Ammon's horn (tissue), 1 donor: ENCODE results near the gene MIGA2.
A peak's percentile ranks its signal among the peaks of the same experiment; 100 is the strongest.
"Not testable (repeated sequence)": the region's sequence is repeated elsewhere in the genome, so short reads cannot be mapped to it uniquely, and the experiment has no call there.

Experiments
- DNase-seq: peaks from one replicate; pipeline ENCODE4 v3.0.0-alpha.2; 2016; ENCODE audit warnings: low spot score

MIGA2 gene, protein sequence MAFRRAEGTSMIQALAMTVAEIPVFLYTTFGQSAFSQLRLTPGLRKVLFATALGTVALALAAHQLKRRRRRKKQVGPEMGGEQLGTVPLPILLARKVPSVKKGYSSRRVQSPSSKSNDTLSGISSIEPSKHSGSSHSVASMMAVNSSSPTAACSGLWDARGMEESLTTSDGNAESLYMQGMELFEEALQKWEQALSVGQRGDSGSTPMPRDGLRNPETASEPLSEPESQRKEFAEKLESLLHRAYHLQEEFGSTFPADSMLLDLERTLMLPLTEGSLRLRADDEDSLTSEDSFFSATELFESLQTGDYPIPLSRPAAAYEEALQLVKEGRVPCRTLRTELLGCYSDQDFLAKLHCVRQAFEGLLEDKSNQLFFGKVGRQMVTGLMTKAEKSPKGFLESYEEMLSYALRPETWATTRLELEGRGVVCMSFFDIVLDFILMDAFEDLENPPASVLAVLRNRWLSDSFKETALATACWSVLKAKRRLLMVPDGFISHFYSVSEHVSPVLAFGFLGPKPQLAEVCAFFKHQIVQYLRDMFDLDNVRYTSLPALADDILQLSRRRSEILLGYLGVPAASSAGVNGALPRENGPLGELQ

DNA sequence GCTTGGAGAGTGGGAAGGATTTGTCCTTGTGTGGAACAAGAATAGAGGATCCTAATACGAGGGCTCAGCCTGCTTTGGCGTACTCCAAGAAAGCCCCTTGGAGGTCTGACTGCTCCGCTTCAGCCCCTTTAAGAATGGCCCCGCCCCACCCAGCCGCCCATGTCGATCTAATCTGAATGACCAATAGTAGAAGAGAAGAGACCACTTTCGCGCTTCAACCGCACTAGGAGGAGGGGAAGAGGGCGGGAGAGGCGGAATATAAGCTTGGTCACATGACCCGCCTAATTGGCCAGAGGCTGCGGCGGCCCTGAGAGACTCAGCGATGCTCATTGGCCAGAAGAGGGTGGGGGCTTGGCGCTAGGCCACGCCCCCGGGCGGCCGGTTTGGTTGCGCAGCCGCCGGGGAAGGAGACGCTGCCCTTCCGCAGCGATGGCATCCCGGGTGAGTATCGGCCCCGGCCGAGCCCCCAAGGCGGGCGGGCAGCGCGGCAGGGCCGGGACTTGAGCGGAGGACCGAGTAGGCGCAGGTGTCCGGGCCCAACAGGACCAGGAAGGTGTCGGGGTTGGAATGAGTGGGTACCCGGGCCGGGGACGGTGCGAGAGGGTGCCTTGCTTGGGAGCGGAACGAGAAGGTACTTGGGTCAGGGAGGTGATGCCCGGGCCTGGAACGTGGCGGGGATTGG is at the start of gene MIGA2:
MIGA2 (plus strand) TSS at position 386 of the 682 bp plus-strand sequence. CDS start 3,969 bp downstream, outside the sequence.
- peak; percentile 100 for DNase-seq

DNA sequence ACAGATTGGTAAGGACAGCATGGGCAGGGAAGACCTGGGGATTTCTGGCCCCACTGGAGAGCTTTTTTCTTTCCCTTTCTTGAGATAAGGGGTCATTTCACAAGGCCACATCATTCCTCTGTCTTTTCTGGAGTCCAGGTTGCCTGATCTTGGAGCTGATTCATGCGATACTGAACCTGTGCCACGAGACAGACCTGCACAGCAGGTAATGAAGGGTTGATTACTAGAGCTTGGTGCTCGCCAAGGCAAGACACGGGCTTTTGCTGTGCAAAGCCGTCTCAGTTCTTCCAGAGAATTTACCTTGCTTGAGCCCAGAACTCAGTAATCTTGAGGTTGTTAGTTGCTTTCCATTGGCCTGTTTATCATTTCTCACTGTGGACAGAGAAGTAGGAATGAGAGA is 49.8 kb upstream of the MIGA2 start:
- no peak for DNase-seq

DNA sequence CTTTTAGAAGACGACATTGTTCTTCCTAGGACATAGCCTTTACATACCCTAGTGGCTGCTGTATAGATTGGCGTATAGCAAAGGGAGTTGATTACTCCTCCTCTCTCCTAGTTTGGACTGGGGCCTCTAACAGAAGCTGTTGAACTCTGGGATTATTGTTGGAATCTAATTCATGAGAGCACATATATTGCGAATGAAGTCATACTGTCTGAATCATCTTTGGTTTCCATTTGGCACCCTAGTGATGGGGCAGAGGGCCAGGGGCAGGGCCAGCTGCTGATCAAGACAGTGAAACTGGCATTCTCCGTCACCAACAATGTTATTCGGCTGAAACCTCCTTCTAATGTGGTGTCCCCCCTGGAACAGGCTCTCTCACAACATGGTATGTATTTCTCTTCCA is 48.6 kb upstream of the MIGA2 start:
- peak; percentile 45 for DNase-seq

DNA sequence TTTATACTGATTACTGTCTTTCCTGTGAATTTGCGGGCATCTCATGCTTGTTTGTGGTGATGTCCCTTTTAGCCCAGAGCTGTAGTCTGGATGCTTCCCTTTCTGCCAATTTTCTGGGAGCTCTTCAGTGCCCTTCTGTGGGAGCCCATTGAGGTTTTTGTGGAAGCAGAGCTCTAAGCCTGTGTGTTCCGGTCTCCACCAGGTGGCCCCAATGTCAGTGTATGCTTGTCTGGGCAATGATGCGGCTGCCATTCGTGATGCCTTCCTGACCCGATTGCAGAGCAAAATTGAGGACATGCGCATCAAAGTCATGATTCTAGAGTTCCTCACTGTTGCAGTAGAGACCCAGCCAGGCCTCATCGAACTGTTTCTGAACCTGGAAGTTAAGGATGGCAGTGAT is 43.4 kb upstream of the MIGA2 start:
- DNase-seq: peak; percentile 82

DNA sequence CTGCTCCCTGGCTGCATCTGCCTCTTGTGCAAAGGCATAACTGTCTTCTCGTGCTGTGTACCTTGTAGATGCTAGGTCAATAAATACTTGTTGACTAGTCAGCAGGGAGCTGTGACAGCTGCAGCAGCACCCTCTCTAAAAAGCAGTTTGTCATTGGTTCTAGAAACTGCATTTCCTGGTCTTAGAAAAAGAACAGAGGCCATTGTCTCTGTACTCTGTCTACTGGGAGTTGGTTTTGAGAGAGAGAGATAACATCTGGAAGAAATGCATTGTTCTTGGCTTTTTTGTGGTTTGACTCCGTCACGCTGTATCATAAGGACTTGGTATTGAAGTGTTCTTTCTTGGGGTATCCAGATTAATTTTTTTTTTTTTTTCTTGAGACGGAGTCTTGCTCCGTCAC is 40.6 kb upstream of the MIGA2 start:
- DNase-seq: no peak

DNA sequence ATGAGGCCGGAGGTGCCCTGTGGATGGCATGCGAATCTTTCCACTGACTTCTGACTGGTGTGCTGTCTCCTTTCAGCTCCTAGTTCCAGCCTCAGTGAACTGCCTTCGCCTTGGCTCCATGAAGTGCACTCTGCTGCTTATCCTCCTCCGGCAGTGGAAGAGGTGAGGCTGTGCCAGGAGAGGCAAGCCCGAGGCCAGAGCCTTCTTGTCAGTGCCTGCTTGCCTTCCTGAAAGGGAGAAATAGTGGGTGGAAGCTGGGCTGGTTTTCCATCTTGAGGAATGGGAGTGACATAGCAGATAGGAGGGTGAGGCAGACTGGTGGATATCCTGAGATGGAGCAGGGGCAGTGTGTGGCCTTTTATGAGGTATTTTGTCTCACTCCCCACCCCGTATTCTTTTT is 38.0 kb upstream of the MIGA2 start:
- DNase-seq: no peak

DNA sequence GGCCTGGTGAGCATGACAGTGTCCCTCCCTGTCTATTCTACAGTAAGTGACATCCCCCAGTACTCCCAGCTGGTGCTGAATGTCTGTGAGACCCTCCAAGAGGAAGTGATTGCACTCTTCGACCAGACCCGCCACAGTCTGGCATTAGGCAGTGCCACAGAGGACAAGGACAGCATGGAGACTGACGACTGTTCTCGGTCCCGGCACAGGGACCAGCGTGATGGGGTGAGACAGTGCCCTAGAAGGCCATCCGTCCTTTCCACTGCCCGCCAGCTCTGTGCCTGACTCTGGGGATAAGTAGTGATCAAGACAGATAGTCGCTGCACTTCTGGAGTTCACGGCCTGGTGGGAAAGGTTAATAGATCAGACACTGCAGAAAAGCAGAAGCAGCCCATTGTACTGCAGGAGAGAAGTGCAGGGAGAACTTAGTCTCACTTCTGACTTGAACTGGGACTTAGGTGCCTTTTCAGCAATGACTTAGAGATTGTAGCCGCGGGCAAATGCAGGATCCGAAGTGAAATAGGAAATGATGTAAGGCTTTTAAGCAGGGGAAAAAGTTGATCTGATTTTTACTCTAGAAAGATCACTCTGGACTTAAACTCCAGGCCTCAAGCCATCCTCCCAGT is 36.7 kb upstream of the MIGA2 start:
- DNase-seq: no peak

DNA sequence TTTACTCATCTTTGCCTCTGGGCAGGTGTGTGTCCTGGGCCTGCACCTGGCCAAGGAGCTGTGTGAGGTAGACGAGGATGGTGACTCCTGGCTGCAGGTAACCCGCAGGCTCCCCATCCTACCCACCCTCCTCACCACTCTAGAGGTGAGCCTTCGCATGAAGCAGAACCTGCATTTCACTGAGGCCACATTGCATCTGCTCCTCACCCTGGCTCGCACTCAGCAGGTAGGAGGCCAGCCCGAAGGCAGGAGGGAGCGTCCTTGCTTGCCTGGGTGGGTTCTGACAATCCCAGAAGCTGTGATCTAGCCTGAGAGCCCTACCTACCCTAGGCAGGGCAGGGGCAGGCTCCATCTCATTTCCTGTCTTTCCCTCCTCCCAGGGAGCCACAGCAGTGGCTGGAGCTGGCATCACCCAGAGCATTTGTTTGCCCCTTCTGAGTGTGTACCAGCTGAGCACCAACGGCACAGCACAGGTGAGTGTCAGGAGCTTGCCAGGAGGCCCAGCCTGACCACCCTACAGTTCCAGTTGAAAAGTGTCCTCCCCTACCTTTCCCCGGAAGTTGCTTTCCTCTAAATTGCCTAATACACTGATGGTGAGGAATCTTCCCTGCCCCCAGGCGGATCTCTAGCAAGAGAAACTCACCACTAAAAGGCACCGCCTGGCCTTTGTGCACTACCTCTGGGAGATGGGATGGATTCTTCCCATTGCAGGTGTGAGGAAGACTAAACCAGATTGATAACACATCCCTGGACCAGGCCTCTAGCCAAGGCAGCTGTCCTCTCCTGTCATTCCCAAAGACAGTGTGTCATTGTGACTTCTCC is 34.7 kb upstream of the MIGA2 start:
- DNase-seq: no peak

DNA sequence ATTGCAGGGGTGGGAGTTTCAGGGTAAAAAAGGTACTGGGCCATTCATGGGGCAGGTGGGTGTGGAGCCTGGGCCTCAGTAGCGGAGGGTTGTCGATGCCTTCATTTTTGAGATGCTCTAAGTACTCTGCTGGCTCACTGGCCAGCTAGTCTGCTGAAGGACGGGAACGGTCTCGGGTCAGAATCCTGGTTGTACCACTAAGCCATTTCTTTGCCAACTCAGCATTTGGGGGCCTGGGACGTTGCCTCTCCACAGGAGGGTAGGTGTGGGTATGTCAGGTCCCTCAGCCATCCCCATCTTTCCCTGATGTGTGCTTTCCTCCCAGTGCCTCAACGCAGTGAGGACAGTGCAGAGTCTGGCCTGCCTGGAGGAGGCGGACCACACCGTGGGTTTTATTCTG is 33.4 kb upstream of the MIGA2 start:
- DNase-seq: no peak

DNA sequence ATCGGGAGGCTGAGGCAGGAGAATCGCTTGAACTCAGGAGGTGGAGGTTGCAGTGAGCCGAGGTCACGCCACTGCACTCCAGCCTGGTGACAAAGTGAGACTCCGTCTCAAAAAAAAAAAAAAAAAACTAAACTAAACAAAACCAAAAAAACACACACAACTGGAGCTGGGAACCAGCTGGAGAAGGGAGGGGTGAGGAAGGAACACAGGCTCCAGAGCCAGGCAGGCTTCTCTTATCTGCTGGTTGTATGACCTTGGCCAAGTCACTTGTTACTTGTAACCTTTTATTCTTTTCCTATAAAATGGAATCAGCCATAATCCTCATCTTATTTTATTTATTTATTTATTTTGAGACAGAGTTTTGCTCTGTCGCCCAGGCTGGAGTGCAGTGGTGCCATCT is 32.3 kb upstream of the MIGA2 start:
- DNase-seq: not testable (repeated sequence)

DNA sequence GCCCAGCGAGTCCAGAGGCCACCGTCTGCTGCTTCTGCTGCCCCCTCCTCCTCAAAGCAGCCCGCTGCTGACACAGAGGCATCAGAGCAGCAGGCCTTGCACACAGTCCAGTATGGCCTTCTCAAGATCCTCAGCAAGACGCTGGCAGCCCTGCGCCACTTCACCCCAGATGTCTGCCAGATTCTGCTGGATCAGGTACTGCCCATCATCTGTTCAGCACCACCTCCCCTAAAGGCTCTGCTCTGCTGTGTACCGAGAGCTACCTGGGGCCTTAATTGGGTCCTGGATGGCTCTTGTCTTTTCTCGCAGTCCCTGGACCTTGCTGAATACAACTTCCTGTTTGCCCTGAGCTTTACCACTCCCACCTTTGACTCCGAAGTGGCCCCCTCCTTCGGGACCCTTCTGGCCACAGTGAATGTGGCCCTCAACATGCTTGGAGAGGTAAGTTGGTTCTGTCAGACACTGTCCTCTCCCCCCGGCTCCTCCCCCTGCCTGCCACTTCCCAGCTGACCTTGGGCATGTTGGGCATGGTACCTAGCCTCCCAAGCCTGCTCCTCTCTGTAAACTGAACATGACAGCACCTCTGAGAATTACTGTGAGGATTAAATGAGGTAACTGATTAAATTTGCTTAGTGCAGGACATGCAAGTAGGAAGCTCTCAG is 31.0 kb upstream of the MIGA2 start:
- no peak for DNase-seq

DNA sequence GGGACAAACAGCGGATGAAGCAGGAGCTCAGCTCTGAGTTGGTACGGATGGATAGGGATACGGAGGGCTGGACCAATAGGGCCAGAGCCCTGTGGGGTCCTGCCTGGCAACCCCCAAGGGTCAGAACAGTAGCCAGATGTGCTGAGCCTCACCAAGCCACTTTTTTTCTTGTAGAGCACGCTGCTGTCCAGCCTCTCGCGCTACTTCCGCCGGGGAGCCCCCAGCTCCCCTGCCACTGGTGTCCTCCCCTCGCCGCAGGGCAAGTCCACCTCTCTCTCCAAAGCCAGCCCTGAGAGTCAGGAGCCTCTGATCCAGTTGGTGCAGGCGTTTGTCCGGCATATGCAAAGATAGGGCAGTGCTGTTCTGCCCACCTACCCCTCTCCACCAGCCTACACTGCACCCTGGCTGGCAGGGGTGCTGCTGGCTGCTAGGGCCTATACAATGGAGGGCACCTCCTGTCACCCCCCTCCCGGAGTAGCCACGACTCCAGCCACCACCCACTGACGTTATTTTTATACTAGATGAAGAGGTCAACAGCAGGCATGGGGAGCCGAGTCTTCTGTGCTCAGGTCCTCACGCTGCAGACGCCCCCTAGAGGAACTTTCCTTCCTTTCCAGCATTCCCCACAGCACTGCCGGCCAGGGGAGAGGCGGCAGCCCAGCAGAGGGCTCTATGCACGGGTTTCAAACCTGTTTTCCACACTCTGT is 29.9 kb upstream of the MIGA2 start:
- peak; percentile 91 for DNase-seq

DNA sequence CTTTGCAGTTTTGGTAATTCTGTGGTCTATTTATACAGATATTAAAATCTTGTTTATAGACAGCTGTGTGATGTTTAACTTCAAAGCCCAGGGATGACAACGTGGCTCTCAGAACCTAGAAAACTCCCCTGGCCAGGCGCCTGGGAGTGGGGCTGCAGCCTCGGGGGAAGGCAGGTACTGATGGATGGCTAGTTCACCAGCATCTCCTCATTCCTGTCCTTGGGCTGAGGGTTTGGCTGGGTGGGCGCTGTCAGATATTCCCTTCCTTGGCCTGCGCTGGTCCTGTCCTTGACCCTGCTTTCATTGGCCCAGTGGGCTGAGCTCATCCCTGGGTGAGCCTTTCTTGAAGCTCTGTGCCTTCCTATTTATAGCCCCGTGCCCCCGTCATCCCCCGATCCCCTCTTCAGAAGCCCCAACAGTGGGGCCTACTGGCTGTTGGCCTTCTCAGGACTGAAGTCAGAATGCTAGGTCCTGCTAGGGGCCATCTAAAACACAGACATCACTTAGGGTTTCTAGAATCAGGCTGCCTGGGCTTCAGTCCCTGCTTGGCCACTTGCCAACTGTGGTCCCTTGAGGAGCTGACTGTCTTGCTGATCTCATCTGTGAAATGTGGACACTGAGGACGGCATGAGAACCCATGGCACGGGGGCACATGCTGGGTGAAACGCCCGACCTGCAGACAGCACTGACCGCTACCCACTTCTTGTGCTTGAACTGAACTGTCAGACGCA is 29.2 kb upstream of the MIGA2 start:
- DNase-seq: no peak

DNA sequence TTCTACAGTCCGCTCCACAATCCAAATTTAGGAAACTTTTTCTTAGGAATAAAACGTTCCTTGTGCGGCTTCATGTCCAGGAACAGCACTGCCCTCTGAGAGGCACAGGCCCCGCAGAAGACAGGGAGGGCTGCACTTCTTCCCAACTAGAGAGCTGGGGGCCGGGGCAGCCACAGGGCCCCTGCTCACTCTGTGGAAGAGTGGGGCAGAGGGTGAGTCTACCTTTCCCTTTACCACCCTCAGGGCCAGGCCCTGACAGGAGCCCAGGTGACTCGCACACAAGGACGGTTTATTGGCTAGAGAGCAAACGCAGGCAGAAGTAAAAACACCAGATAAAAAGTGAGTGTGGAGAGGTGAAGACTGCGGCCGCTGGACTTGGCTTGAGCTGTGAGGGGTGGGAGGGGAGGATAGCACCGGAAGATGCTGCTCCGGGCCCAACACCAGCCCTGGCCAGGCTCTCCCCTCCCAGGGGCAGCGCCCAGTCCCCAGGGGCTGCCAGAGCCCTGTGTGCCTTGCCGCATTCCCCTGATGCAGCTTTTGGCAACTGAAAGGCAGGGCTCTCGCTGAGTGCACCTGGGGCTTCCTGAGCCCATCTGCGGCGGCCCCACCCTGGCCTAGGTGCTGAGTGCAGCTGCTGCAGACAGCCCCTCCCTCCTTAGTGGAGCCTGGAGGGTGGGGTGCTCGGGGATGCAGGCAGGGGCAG is 28.5 kb upstream of the MIGA2 start:
- DNase-seq: no peak

DNA sequence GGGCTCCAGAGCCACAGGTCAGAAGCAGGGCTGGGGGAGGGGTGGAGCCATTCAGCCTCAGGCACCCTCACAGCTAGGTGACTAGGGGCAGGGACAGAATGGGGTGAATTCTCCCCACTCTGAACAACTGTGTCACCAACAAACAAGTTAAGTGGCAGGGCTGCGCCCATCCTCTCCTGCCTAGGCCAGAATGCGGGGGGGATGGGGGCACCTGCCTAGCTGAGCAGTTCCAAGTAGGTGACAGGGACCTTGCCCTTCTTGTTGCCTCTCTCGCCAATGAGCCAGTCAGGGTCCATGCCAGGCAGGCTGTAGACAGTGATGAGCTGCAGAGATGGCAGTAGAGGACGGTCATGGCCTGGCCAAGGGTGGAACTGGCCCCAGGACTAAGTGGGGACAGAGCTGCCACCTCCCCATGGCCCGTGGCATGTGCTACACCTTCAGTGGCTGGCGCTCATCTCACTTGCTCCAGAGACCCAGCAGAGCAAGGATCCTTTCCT is 27.9 kb upstream of the MIGA2 start:
- no peak for DNase-seq

DNA sequence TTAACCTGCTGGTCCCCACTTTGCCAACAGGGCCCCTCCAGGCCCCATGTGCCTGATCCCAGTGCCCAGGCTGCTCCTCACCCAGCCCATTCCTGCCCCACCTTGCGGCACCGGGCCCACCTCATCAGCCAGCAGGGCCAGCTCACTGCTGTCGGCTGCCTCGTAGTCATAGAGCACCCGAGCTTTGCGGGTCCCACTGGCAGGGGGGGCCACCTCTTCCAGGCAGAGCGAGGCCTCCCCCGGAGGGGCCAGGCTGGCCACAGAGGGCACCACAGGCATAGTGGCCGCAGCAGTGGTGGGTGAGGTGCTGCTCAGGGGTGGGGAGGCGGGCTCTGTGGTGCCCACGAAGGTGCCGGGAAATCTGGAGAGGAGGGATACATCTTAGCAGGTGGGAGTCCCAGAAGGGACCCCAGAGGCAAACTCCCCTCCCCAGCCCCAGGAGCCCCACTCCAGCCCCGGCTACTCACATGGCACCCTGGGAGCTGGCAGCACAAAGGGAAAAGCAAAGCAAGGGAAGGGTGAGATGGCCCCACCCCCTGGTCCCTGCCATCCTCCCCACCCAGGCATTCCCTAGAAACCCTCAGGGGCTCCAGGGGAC is 27.3 kb upstream of the MIGA2 start:
- DNase-seq: no peak

DNA sequence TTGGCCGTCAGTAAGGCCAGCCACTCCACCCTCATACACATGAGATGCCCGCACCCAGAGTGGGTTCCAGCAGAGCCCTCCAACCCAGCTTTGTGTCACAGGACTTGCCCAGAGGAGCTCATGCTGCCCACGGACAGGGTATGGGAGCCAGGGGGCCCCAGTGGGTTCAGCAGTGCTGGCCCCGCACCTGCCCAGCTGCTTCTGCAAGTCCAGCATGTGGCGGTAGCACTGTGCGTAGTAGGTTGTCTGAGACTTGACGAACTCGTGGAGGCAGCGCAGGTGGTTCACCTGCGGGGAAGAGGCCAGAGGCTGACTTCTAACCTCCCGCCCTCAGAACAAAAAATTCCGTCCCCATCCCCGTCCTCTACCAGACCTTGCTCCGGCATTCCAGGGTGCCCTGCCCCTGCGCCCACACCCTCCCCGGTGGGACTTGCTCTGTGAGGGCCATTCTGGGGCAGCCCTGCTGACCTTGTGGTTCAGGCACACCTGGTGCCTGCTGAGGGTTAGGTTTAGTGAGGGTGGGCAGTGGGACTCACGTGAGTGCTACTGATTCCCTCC is 26.8 kb upstream of the MIGA2 start:
- no peak for DNase-seq

DNA sequence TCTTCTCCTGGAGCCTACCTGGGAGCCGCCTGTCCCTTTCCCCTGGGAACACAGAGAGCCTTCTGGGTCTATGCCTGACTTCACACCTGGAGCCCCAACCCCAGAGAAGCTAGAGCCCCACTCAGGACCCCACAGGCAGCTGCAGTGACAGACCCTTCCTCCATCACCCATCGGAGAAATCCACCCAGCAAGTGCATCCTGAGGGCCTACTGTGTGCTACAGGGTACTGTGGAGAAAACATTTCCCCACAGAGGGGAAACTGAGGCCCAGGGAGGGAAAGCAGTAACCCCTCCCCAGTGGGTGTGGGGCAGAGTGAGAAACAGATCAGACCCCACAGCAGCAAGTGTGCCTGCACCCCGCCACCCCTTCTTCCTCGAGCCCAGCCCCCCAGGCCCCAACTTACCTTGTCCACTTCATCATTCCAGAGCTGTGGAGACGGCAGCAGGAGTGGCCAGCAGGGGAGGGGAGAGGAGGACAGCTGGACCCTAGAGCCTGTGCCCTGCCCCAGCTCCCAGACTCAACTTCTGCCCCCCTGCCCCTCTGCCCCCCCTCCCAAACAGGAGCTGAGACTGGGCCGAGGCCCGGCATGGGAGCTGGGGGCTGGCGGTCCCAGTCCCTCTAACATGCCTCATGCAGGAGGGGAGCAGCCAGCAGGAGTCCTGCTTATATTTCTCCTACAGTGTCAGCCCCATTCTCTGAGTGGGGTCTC is 26.0 kb upstream of the MIGA2 start:
- DNase-seq: no peak
